Activated T-cell treated with anti-CD3 and anti-CD28 coated beads, Interleukin-2, amount 50 U/mL, for 1 hour (primary cell): ENCODE data around the gene ARHGAP10.
A peak's percentile ranks its signal among the peaks of the same experiment; 100 is the strongest.
"Not testable (repeated sequence)": the region's sequence is repeated elsewhere in the genome, so short reads cannot be mapped to it uniquely, and the experiment has no call there.

Source experiments
- DNase-seq: peaks from one replicate; pipeline ENCODE4 v3.0.0-alpha.2; 2020

The ARHGAP10 gene

DNA sequence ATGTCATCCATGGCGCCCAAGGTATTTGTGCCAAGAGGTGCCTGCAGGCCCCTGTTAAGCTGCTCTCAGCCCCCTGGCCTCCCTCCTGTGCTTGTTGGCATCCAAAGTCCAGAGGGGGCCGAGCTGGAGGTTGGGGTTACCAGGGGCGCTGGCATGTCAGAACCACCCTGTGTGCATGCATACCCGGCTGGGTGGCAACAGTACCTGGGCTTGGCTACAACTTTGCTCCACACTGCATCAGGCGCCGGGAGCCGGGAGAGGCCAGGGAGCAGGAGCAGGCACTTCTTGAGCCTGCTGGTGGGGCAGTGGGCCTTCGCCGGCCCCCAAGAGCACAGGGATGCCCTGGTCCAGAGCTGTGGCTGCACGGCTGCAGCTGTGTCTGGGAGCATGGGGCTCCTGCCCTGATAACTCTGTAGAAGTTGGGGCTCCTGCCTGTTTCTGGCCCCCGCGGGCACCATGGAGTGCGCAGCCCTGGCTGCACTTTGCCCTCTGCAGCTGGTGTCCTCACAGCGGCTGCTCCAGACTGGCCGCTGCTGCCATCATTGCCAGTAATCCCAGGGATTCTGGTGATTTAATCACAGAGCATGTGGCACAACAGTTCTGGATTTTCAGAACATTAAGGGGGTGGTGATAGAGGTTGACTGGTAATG, 130.3 kb downstream of the ARHGAP10 start:
- no peak for DNase-seq

DNA sequence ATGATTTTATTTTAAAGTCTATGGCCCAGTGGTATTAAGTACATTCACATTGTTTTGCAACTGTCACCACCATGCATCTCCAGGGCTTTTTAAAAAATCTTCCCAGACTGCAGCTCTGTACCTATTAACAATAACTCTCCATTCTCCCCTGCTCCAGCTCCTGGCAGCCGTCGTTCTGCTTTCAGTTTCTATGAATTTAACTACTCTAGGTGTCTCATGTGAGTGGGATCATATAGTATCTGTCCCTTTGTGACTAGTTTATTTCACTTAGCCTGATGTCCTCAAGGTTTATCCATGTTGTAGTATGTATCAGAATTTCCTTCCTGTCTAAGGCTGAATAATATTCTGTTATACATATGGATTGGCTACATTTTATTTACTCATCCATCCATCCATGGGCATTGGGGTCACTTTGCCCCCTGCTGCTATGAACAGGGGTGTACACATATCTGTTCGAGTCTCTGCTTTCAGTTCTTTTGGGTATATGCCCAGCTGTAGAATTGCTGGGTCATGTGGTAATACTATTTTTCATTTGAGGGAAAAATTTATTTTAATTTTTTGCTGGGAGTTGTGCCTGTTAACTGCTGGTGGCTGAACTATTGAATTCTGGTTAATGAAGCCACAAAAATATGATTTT, 131.3 kb downstream of the ARHGAP10 start:
- no peak for DNase-seq

DNA sequence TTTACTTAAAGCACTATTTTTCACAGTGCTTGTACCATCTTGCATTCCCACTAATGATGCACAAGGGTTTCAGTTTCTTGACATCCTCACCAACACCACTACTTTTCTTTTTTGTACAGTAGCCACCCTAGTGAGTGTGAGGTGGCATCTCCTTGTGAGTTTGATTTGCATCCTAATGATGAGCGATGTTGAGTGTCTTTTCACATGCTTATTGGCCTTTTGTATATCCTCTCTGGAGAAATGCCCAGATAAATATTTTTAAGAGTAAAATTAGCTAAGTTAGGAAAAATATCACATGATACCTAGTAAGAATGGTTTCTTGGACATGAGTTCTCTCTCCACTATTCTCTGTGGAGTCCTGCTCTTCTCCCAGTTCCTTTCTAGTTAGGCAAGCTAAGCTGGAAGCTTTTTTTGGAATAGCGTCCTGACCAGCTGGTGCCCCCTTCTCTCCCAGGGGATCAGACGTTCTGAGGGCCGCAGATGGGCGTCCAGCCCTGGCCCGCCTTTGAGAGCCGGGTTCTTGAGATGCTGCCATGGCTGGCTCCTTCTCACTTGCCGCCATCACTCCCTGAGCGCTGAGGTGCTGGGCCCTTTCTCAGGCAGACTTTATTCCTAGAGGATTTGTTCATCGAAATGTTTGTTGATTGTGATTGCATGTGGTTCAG, 132.1 kb downstream of the ARHGAP10 start:
- no peak for DNase-seq

DNA sequence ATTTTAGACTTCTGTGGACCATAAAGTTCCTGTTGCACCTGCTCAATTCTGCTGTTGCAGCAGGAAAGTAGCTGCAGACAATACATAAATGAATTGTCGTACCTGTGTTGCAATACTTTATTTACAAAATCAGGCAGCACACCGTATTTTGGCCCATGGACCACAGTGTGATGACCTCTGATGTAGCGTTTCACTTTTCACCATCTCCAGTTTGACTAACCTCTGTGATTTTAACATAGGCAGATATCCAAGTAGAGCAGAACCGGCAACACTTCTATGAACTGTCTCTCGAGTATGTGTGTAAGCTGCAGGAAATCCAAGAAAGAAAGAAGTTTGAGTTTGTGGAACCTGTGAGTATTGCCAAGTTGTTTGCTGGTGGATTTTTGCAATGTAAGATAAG, 132.7 kb downstream of the ARHGAP10 start:
- DNase-seq = no peak

DNA sequence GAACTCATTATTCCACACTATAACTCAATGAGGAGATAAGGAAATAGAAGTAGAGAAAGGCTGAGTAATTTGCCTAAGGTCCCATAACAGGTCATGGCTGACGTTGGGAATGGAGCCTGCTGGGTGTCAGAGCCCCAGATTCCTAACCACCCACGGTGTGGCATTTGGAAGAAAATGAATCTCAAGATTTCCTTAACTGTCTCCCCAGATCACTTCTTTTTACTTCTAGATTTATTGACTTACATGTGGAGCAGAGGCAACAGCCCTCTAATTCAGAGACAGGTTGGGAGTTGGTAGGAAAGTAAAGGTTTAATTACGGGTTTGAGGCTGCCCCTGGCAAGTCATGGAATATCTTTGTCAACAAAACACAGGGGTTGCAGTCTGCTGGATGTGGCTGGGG, 134.0 kb downstream of the ARHGAP10 start:
- no peak for DNase-seq

DNA sequence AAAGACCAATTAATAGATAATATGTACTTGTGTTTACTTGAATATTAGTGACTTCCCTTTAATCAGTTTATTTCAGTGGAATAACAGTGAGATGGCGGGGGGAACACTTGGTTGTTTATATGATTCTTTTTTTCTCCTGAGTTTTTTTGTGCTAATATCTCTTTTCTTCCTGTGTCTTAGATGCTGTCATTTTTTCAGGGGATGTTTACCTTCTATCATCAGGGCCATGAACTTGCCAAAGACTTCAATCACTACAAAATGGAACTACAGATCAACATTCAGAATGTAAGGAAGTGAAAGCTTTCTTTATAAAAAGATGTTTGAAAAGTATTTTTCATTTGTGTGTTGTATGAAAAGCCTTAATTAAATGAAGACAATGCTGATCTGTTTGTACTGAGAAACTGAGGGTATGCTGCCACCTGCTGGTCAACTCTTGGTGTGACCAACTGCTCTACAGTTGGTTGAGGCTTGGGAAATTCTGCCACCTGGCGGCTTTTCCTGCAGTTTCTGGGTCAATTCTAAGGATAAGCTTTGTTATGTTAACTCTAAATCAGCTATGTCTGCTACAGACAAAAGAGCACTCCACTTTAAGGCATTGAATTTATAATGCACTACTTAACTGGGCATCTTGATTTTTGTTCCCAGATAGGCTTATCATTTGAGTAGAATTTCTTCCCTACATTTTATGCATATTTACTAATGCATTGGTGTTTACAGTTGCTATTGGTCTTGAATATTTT, 134.8 kb downstream of the ARHGAP10 start:
- DNase-seq = peak; percentile 90

DNA sequence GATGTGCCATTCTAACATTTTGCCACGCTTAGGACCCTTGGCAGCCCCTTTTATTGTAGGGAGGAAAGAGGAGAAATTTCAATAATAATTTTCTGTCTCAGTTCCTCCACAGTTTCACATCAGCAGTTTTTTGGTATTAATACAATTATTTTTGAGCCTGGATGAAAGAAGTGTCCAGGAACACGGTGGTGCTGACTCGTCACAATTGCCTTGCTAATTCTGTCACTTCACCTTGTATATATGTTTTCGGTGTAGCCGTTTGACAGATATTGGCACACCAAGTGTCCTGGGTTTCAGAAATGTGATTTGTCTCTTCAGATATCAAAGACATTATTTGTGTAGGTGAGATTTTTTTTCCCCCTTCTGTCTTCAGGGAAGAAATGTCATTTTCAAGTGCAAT, 142.2 kb downstream of the ARHGAP10 start:
- no peak for DNase-seq

DNA sequence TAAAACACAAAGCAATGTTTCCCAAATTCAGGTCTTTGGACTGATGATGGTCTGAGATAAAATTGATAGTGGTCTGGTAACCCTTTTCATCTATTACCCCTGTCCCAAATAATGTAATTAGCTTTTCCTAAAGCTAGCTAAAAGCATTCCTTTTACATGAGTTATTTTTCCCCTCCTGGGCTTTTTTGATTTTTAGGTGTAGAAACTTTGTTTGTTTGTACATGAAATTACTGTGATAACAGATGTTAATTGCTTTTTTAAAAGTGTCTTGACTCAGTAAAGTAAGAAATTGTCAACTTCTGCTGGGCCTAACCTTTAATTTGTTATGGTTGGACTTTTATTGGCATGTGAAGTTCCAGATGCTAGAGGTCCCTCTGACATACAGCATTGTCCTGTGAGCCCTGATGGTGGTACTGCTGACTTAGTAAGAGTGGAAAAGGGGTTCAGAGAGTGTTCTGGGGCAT, 145.5 kb downstream of the ARHGAP10 start:
- DNase-seq = no peak

DNA sequence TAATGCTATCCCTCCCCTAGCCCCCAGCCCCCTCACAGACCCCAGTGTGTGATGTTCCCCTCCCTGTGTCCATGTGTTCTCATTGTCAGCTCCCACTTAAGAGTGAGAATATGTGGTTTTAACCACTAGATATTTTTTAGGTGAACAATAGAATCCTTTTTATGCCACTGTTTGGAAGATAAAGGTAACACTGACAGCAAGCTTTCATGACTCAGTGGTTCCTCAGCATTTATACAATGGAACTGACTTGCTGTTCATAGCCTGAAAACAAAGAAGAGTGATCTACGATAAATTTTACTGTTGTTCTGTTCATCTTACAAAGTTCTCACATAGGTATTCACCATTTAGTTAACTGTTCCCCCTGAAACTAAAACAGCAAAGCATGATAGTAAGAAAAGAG, 147.8 kb downstream of the ARHGAP10 start:
- no peak for DNase-seq

DNA sequence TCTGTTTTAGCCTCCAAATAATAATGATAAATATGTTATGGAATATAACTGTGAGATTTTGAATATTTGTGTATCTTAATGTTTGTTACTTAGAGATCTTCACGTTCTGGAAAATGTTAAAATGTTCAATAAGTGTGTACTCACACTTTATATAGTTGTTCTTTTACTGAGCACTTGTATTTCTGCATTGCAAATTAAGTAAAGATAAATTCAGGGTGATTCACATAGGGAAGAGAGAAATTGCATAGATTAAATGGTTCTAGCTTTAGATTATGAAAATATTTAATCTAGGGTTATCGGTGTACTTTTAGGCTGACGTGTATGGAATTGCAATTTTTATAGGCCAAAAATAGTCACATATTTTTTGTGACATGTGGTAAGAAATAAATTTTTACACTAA, 148.6 kb downstream of the ARHGAP10 start:
- DNase-seq = no peak

DNA sequence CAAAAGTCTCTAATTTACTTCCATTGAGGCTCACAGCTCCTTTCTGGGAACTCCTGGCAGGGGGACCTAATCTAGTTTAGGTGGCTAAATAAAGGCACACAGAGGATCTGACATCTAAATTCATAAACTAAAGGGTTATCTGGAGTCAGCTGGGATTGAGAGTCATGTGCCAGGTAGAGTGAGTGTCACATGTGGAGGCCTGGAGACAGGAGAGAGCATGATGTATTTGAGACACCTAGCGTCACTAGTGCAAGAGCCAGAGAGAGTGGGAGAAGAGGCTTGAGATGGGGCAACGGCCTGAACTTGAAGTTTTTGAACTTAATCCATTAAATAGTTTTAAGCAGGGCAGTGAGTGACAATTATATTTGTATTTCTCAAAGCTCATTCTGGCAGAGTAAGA, 152.6 kb downstream of the ARHGAP10 start:
- no peak for DNase-seq

DNA sequence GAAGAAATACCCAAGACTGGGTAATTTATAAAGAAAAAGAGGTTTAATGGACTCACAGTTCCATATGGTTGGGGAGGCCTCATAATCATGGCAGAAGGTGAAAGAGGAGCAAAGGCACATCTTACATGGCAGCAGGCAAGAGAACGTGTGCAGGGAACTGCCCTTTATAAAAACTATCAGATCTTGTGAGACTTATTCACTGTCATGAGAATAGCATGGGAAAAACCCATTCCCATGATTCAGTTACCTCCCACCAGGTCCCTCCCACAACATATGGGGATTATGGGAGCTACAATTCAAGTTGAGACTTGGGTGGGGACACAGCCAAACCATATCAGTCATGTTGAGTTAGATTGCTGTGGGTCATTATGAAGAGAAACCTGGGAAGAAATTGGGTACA, 153.3 kb downstream of the ARHGAP10 start:
- DNase-seq = not testable (repeated sequence)

DNA sequence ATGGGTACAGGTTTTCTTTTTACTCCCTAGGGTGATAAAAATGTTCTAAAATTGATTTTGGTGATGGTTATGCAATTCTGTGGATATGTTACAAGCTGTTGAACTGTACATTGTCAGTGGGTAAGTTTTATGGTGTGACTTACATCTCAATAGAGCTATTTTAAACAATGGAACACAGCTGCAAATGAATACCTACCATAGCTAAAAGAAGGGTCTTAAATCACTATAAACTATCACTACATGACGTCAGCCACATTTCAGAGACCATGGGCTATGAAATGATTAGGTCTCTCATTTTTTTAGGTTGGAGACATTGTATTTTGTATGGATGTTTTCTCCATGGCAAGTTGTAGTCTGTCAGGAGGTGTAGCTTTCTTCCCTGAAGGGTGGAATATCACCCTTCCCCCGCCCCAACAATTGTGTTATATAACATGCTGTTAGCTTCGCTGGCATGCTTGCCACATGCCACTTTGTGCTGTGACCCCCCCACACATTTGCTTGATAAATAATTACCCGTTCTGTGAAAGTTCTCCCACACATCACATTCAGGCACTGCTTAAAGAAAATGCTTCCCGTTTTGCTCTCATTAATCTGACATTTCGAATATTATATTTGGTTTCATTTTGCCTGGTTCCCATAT, 159.7 kb downstream of the ARHGAP10 start:
- no peak for DNase-seq

DNA sequence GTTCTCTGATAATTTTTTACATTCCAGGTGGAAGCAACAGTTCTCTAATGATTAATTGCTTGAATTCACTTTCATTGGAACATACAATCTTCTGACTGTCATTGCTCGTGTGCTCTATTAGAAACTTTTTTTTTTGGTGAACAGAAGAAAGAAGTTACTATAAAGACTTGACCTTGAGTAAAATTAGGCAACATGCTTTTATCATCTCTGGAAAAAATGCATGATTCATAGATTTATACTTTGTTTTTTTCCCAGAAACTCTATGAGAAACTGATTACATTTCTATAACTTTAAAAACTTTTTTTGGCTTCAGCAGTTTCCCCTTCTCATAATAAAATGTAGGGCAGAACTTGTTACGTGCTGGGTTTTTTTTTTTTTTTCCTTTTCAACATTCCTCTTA, 167.6 kb downstream of the ARHGAP10 start:
- no peak for DNase-seq

DNA sequence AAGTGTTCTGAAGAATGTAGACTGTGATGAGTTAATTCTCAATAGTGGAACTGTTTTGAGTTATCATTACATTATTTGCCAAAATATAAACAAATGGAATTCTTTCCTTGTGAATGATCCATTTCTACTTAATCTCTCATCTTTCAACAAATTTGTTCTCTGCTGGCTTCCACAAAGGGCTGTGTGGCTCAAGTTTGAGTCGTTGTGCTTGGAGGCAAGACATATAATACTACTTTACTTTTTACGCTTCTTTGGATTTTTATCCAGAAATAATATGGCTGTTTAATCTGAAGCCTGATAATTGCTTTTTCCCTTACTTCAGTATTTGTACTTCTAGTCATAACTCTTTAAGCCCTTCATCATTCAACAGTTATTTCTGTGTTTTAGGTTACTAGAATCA, 169.5 kb downstream of the ARHGAP10 start:
- no peak for DNase-seq

DNA sequence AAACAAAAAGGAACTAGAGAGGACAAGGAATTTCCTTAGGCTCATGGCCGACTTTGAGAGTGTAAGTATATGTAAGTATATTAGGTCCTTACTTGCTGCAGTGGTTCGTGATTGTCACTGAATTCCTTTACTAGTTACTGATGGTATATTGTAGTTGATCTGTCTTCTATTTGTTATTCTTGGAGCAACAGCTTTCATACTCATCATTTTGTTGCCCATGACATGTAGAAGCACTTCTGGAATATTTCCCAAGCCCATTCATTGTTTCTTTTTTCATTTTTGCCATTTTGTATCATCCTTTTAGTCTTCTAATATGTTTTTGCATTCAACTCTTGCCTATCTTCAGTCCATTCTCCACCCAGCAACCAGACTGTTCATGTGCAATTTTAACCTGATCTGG, 170.0 kb downstream of the ARHGAP10 start:
- DNase-seq = no peak

DNA sequence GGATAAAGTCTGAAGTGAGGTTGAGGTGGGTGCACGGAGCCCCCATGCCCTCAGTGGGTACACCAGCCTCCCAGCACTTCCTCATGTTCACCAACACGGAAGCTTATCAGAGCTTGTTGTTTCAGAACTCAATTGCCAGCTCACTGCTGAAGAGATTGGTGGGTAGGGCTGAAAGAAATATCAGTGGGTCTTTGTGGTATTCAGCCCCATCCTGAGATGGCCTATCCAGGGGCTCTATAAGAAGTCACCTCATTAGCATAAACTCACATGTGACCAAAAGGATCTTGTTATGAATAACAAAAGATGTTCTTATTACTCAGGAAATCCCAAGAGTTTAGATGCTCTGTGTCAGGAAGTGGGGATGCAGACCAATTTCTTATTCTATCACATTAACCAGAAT, 177.3 kb downstream of the ARHGAP10 start:
- DNase-seq = no peak

DNA sequence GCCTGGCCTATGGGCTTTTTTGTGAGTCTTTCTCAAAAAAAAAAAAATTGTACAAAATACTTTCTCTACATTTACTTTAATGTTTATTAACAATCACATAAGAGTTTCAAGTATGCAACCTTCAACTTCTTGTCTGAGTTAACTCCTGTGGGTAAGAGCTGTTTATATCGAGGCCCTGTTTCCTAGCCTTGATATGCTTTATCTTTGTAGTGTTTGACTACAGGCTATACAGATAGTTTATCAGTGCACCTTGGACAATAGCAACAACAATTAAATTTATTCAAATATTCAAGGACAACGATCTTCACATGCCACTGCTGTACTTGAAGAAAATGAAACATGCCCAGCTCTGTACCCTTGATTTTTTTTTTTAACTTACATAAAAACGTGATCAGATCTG, 178.4 kb downstream of the ARHGAP10 start:
- no peak for DNase-seq

DNA sequence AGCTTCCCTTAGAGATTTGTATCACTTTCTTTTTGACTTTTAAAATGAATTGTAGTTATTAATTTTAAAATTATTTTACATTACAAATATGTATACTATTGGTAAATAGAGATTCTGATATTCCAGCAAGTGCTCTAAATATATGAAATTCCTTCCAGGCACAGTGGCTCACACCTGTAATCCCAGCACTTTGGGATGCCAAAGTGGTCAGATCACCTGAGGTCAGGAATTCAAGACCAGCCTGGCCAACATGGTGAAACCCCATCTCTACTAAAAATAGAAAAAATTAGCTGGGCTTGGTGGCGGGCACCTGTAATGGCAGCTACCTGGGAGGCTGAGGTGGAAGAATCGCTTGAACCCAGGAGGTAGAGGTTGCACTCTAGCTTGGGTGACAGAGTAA, 180.2 kb downstream of the ARHGAP10 start:
- not testable (repeated sequence) for DNase-seq

DNA sequence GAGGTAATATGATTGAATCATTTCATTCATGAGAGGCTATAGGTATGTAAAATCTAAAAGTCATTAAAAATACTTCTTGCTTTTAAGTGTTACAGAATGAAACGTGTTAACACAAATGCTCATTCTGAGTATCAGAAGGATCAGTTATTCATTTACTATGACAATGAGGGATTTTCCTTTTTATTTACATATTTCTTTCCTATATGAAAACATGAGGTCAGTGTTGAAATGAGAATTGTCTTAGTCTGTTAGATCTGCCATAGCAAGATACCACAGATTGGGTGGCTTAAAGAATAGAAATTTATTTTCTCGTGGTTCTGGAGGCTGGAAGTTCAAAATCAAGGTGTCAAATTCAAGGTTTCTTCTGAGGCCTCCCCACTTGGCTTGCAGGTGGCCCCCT, 181.2 kb downstream of the ARHGAP10 start:
- no peak for DNase-seq

DNA sequence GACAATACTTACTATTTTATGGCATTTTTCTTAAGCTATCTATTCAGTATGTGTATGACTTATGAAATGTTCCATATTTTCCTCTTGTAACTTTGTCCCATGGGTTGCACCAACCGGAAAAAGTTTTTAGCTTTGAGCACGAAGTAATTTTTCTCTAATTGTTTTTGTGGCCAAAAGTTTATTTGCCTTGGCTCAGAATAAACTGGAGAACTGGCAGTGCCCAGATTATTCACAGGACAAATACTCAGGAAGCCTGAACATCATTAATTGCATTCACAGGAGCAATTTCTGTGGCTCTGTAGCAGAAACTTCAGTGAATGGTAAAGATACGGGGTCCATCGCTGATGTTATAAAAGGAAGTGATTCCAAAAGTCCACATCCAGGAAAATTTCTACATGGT, 184.5 kb downstream of the ARHGAP10 start:
- no peak for DNase-seq

DNA sequence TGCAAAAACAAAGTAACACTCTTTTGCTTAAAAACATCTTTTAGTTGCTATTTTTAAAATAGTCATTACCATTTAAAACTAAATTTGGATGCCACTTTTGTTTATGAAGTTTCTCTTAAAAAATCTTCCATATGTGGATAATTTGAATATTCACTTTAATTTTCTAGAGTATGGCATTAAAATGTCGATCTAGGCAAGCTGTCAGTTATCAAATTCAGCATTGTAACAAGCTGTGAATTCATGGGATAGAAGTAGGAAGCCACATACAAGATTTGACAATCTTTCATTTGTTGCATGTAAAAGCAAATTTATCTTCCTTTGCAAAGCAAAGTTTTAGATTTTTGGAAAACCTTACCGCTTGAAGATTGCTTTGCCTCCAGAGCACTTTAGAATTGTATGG, 191.5 kb downstream of the ARHGAP10 start:
- no peak for DNase-seq

DNA sequence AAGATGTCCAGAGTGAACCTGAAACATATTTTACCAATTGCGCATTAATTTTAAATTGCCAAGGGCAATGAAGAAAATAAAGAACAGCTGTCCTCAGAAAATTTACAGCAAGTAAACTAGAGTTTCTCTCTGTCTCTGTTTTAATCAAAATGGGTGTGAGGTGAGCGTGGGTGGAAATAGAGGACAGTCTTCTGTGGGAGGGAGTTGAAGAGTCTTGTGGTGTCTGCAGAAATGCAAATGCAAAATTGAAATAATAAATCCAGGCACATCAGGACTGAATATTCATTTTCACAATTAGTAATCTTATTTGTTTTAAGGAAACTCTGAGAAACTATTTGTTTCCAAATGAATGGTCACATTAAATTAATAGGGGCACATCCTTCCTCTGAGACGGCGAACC, 192.0 kb downstream of the ARHGAP10 start:
- DNase-seq = no peak
